Skeletal muscle satellite cell (primary cell): Measurements from ENCODE around the gene EFCAB12.

Experiments
- H3K27me3 ChIP-seq: 2 replicates; pipeline ENCODE4 v1.7.0; 2013; ENCODE audit warnings: low read length; ENCODE audit not compliant: control insufficient read depth, insufficient read depth
- H3K36me3 ChIP-seq: 2 replicates; pipeline ENCODE4 v1.7.0; 2013; ENCODE audit warnings: mild to moderate bottlenecking, control low read depth, low read length; ENCODE audit not compliant: insufficient read depth
- H3K4me1 ChIP-seq: 2 replicates; pipeline ENCODE4 v1.7.0; 2013; ENCODE audit warnings: low read length; ENCODE audit not compliant: control insufficient read depth, insufficient read depth
- H3K4me2 ChIP-seq: 2 replicates; pipeline ENCODE4 v1.7.0; 2013; ENCODE audit warnings: mild to moderate bottlenecking, low read length
- H3K4me3 ChIP-seq: 2 replicates; pipeline ENCODE4 v1.7.0; 2013; ENCODE audit warnings: low read length
- H3K9ac ChIP-seq: 2 replicates; pipeline ENCODE4 v1.7.0; 2013; ENCODE audit warnings: mild to moderate bottlenecking, low read depth, low read length, moderate library complexity
- H3K9me3 ChIP-seq: replicated peaks from 2 replicates; pipeline ENCODE4 v1.7.0; 2013; ENCODE audit warnings: mild to moderate bottlenecking, control low read depth, low read length
- small RNA-seq: library from RNA; depleted of rRNA; stranded (forward); fragments of <200 nt; gene quantifications from one replicate; pipeline ENCODE3, GENCODE V24; 2012

The EFCAB12 gene

GRCh38 chr3:129358772-129359371 is 69.6 kb downstream of the EFCAB12 start:
- Histone ChIP-seq H3K9me3 (no peaks in the 10 kb centered on the region), H3K4me1 (no peaks in the 10 kb centered on the region), H3K27me3 (no peaks in the 10 kb centered on the region), H3K9ac (no peak overlapping the region), H3K36me3 (no peaks in the 10 kb centered on the region), H3K4me2 (no peak overlapping the region), H3K4me3 (no peak overlapping the region)

- no peaks in the 10 kb centered on the region for H3K36me3 ChIP-seq
- no peak overlapping the region for H3K4me2 ChIP-seq
- H3K4me1 ChIP-seq, result no peaks in the 10 kb centered on the region
- H3K27me3 ChIP-seq, result peaks cover 3% of the 10 kb centered on the region
- no peak overlapping the region for H3K4me3 ChIP-seq
- no peaks in the 10 kb centered on the region for H3K9me3 ChIP-seq
- H3K9ac ChIP-seq, result no peak overlapping the region
Observed at GRCh38 chr3:129358177-129358771, 70.2 kb downstream of the EFCAB12 start.

- Histone ChIP-seq H3K4me3 (no peak overlapping the region), H3K4me2 (no peak overlapping the region), H3K27me3 (peaks cover 10% of the 10 kb centered on the region), H3K36me3 (no peaks in the 10 kb centered on the region), H3K4me1 (no peaks in the 10 kb centered on the region), H3K9me3 (no peaks in the 10 kb centered on the region), H3K9ac (no peak overlapping the region)
Observed at GRCh38 chr3:129357616-129358015, 70.8 kb downstream of the EFCAB12 start.

DNA sequence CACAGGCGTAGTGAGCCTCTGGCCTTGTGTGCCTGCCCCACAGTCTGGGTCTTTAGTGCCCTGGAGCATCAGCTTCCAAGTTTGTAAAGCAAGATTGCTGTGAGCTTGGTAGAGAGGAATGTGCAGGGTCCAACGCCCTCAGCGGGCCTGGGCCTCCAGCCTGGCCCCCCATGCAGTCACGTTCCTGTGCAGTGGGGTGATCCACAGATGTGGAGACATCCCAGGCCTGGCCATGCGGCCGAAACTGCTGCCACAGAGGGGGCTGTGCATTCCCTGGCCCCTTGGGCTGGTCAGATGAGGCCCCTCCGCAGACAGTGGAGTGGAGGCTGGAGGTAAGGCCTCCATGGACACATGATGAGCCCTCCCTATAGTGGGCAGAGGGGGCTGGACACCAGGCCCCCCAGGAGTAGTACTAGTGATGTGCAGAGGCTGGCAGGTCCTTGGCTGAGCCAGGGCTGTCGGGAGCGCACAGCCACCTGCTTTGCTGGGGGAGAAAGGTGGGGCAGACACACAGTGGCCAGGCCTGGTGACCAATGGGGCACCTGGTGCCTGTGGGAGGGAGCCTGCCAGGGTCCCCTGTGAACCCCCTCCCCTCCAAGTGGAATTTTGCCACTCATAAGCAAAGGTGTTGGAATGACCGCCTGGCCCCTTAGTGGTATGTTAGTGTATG is 71.5 kb downstream of the EFCAB12 start:
- H3K4me1 ChIP-seq, result no peaks in the 10 kb centered on the region
- no peak overlapping the region for H3K9ac ChIP-seq
- H3K36me3 ChIP-seq, result no peaks in the 10 kb centered on the region
- H3K4me3 ChIP-seq, result no peak overlapping the region
- H3K4me2 ChIP-seq, result no peak overlapping the region
- peaks cover 12% of the 10 kb centered on the region for H3K27me3 ChIP-seq
- H3K9me3 ChIP-seq, result no peaks in the 10 kb centered on the region

- H3K4me2 ChIP-seq, result no peak overlapping the region
- peaks cover 31% of the 10 kb centered on the region for H3K27me3 ChIP-seq
- H3K9me3 ChIP-seq, result no peaks in the 10 kb centered on the region
- no peaks in the 10 kb centered on the region for H3K36me3 ChIP-seq
- H3K4me3 ChIP-seq, result no peak overlapping the region
- no peak overlapping the region for H3K9ac ChIP-seq
- H3K4me1 ChIP-seq, result no peaks in the 10 kb centered on the region
Observed at GRCh38 chr3:129353589-129353941, 74.9 kb downstream of the EFCAB12 start.

- H3K9me3 ChIP-seq, result no peaks in the 10 kb centered on the region
Observed at GRCh38 chr3:129352650-129353588, 75.5 kb downstream of the EFCAB12 start.

GRCh38 chr3:129352045-129352444 is 76.4 kb downstream of the EFCAB12 start:
- no peaks in the 10 kb centered on the region for H3K36me3 ChIP-seq
- H3K4me2 ChIP-seq, result no peak overlapping the region
- H3K4me1 ChIP-seq, result no peaks in the 10 kb centered on the region
- H3K4me3 ChIP-seq, result no peak overlapping the region
- H3K27me3 ChIP-seq, result peaks cover 43% of the 10 kb centered on the region
- H3K9ac ChIP-seq, result no peak overlapping the region
- no peaks in the 10 kb centered on the region for H3K9me3 ChIP-seq

More at GRCh38 chr3:129352650-129353588, 75.5 kb downstream of the EFCAB12 start:
- peaks cover 34% of the 10 kb centered on the region for H3K27me3 ChIP-seq
- no peak overlapping the region for H3K4me2 ChIP-seq
- H3K9ac ChIP-seq, result no peak overlapping the region
- H3K36me3 ChIP-seq, result no peaks in the 10 kb centered on the region
- H3K4me1 ChIP-seq, result no peaks in the 10 kb centered on the region
- no peak overlapping the region for H3K4me3 ChIP-seq

Small RNAs within 50 kb of the gene (small RNA-seq; reads per million reads assigned to genes)
- 0.70 reads per million, percentile 8 among the genes with 10 or more reads in this experiment for gene SNORA7B
